HepG2 (cell line): ENCODE measurements around the gene FAT1. TPM values are rescaled to one million over a fixed set of nuclear protein-coding genes. Genes with fewer than 3 reads are reported as not detected.
A peak's percentile ranks its signal among the peaks of the same experiment; 100 is the strongest.

Source experiments
- ARNTL ChIP-seq: sonication (generic); formaldehyde crosslinking; IDR thresholded peaks from 2 replicates; pipeline ENCODE4 v1.4.0; 2020; ENCODE audit warnings: mild to moderate bottlenecking, missing genetic modification reagents
- ATM ChIP-seq: fragments of 450-650 bp; IDR thresholded peaks from 2 replicates; pipeline ENCODE4 v1.7.1; 2017; ENCODE audit warnings: mild to moderate bottlenecking, borderline replicate concordance
- HNRNPH1 ChIP-seq: fragments of 200-400 bp; formaldehyde crosslinking; optimal IDR thresholded peaks from 2 replicates; pipeline ENCODE3; 2017; ENCODE audit warnings: mild to moderate bottlenecking, low read depth, low read length
- IRF9 ChIP-seq: sonication (generic); formaldehyde crosslinking; IDR thresholded peaks from 2 replicates; pipeline ENCODE4 v1.8.0; 2022; ENCODE audit warnings: missing genetic modification reagents, mild to moderate bottlenecking, borderline replicate concordance
- NFE2 ChIP-seq: sonication (generic); formaldehyde crosslinking; IDR thresholded peaks from 2 replicates; pipeline ENCODE4 v1.4.0; 2020; ENCODE audit warnings: missing genetic modification reagents
- PRDM10 ChIP-seq: sonication (generic); formaldehyde crosslinking; IDR thresholded peaks from 2 replicates; pipeline ENCODE4 v1.4.0; 2020; ENCODE audit warnings: low read depth, missing genetic modification reagents
- TFDP1 ChIP-seq: IDR thresholded peaks from 2 replicates; pipeline ENCODE4 v1.6.1; 2016; ENCODE audit warnings: missing compliant biosample characterization, missing genetic modification reagents, borderline replicate concordance
- THRA ChIP-seq: sonication (generic); formaldehyde crosslinking; IDR thresholded peaks from 2 replicates; pipeline ENCODE4 v1.4.0; 2020; ENCODE audit warnings: missing genetic modification reagents, borderline replicate concordance
- ZKSCAN1 ChIP-seq: fragments of 150-350 bp; IDR thresholded peaks from 2 replicates; pipeline ENCODE4 v1.6.1; 2014; ENCODE audit warnings: low read length
- ZNF12 ChIP-seq: sonication (generic); formaldehyde crosslinking; IDR thresholded peaks from 2 replicates; pipeline ENCODE4 v1.5.0; 2020; ENCODE audit warnings: missing genetic modification reagents
- ZSCAN29 ChIP-seq: sonication (generic); formaldehyde crosslinking; conservative IDR thresholded peaks from 2 replicates; pipeline ENCODE4 v1.4.0; 2020; ENCODE audit warnings: mild to moderate bottlenecking, missing genetic modification reagents
- polyA plus RNA-seq, 8 experiments: library from polyadenylated mRNA; depleted of rRNA in 3 of 8; stranded (reverse) in 7 of 8; unstranded in 1 of 8; fragments of >200 nt; fragmentation: Illumina TruSeq in 4 of 8; extraction: Trizol in 4 of 8; gene quantifications; 2 replicates each; pipeline versions ENCODE4 v1.2.1 to v1.2.3, GENCODE V29; 2011 to 2016; ENCODE audit warnings: low read depth in 4 of 8, missing spikeins in 1 of 8, mixed read lengths in 1 of 8; ENCODE audit not compliant: insufficient read depth in 1 of 8
- total RNA-seq, 5 experiments: library from RNA; depleted of rRNA; stranded (reverse); fragments of >200 nt; fragmentation: Illumina TruSeq; extraction: Trizol; gene quantifications; 2 replicates each; pipeline ENCODE4 v1.2.3, GENCODE V29; 2016; ENCODE audit warnings: low read depth in 1 of 5
- TF ChIP-seq, protein P1 (sequence below): sonication (generic); formaldehyde crosslinking; IDR thresholded peaks from 2 replicates; pipeline ENCODE4 v1.5.0; 2020; ENCODE audit warnings: missing genetic modification reagents, mild to moderate bottlenecking, borderline replicate concordance

FAT1 gene
- total and polyA plus RNA-seq, 2 of the 13 experiments (the other 11 are each of a cell fraction or from before 2014, with no cell fraction given) = 185 to 216 TPM

DNA sequence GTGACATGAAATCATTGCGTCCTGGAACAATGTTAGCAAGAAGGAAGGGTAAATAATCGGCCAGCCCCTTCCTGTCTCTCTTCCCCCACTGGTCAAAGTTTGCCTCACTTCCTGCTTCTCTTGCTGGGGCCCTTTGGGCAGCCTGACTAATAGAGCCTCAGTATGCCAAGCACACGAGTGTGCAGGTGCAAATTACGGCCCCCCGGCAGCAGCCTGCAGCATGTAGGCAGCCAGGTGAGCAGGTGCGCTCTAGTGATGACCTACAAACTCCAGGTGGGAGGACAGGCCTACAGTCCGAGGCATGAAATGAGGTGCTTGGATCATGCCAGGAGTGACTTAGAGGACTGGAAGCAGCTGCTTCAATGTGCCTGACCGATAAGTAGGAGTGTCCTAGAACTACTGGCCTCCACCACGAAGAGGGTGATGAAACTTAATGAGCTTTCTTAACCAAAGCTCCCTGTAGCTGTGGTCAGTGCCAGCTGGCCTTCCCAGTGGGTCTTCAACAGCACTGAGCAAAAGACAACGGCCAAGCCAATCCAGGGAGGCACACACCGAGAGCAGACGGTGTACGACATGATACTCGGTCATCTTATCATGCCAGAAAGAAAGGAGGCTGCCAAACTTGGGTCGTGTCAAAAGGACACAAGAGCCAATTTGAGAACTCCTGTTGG lies 26.1 kb upstream of the FAT1 start (continued):
- no peak for TF ChIP-seq PRDM10 (CRISPR knock-in tag)
- TF ChIP-seq HNRNPH1 = no peak
- no peak for TF ChIP-seq ZKSCAN1
- TF ChIP-seq ZNF12 (CRISPR knock-in tag) = no peak
- TF ChIP-seq, protein P1, sequence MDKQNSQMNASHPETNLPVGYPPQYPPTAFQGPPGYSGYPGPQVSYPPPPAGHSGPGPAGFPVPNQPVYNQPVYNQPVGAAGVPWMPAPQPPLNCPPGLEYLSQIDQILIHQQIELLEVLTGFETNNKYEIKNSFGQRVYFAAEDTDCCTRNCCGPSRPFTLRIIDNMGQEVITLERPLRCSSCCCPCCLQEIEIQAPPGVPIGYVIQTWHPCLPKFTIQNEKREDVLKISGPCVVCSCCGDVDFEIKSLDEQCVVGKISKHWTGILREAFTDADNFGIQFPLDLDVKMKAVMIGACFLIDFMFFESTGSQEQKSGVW (CRISPR knock-in tag) = no peak
- TF ChIP-seq TFDP1 (CRISPR knock-in tag) = peak; percentile 25; the same call in 1 of the 2 replicates
- TF ChIP-seq NFE2 = no peak
- no peak for TF ChIP-seq ZSCAN29 (CRISPR knock-in tag)
- no peak for TF ChIP-seq THRA
- 0 out of 2 replicates have a peak, but pooled peaks have one; percentile 16 for TF ChIP-seq ARNTL (CRISPR knock-in tag)
- no peak for TF ChIP-seq ATM
- TF ChIP-seq IRF9 (CRISPR knock-in tag) = no peak
